Endometrium (tissue), 2 donors: ENCODE data around the gene LAPTM4A.
"Not testable (repeated sequence)": the region's sequence is repeated elsewhere in the genome, so short reads cannot be mapped to it uniquely, and the experiment has no call there.

Source experiments
- FAIRE-seq: peaks from 2 replicates; lab custom pipeline; 2012; peaks lifted over from hg19 to GRCh38; lab: Jason Lieb, UNC
- donor health status: control.
- donor health status: control.

Gene LAPTM4A

DNA sequence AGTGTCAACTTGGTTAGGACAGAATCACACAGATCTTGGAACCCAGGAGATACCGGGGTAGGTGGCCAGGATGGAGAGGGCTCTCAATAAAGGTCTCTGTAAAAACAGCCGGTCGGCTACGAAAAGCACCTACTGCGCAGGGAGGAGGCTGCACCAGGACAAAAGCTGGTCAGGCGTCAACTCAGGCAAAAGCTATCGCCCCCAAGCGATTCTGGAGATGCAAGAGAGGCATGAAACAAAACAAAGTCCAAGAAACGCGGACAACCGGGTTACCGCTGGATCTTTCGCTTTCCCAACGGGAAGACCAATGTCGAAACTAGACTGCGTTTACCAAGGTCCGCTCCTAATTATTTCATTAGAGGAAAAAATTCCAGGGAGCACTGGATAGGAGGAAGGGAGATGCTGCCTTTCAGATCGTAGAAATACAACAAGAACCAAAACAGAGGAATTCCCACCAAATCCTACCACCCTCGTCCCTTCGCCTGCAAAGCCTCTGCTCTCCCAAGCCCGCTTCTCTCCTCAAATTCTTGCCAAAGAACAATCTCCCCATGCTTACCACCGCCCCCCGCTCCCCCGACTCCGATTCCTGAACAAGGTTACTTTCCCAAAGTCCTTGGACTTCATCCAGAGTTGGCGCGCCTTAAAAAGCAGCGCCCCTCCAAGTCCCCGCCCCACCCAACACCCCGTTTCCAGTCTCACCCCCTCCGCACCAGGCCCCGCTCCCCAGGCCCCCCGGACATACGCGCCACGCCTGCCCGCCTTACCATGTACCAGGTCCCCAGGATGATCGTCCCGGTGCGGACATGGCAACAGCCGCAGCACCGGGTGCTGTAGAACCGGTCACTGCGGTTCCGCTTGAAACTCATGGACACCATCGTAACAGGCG, 539 bp downstream of the LAPTM4A start:
- FAIRE-seq, result no peak

DNA sequence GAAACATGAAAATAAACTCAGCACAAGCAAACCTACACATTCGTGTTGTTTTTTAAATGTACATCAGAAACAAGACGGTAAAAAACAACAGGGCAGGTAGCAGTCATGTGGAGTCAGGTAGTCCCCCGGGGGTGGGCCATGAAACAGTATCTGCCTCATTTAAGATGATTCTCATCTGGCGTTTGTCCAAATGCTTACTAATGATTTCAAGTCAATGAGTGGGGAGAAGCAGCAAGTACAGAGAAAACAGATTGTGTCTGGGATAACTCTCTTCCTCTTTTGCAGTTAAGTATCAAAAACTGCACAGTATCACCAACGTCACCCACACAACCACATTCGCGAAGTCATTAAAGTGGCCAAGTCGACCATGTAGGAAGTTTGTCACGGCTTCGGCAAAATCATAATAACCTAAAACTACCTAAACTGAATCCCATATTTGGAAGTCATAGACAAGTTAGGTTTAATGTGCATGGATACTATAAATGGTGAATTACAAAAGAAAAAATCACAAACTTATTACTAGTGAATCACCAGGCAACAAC, 1.3 kb downstream of the LAPTM4A start:
- no peak for FAIRE-seq

- no peak for FAIRE-seq
Measured at GRCh38 chr2:20049637-20050036, 1.8 kb downstream of the LAPTM4A start.

- no peak for FAIRE-seq
Measured at GRCh38 chr2:20048488-20049448, 2.7 kb downstream of the LAPTM4A start.

DNA sequence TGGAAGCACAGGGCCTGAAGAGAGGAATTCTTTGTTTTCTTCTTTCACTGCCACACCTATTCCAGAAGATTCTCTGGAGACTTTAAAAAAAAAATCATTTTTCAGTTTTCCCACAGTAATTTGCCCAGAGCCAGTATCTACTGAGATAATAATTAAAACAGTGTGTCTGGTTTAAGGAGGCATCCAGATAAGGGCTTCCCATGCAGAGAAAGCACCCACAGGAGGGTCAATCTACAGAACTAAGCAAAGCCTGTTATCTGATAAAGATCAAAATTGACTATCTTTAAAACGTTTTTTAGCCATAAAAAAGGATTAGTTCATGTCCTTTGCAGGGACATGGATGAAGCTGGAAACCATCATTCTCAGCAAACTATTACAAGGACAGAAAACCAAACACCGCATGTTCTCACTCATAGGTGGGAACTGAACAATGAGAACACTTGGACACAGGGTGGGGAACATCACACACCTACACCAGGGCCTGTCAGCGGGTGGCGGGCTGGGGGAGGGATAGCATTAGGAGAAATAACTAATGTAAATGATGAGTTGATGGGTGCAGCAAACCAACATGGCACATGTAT, 5.6 kb downstream of the LAPTM4A start:
- not testable (repeated sequence) for FAIRE-seq

GRCh38 chr2:20044778-20045177, 6.7 kb downstream of the LAPTM4A start:
- no peak for FAIRE-seq

GRCh38 chr2:20042531-20042930, 8.9 kb downstream of the LAPTM4A start:
- FAIRE-seq, result no peak

- no peak for FAIRE-seq
Measured at GRCh38 chr2:20040489-20041172, 10.8 kb downstream of the LAPTM4A start.

DNA sequence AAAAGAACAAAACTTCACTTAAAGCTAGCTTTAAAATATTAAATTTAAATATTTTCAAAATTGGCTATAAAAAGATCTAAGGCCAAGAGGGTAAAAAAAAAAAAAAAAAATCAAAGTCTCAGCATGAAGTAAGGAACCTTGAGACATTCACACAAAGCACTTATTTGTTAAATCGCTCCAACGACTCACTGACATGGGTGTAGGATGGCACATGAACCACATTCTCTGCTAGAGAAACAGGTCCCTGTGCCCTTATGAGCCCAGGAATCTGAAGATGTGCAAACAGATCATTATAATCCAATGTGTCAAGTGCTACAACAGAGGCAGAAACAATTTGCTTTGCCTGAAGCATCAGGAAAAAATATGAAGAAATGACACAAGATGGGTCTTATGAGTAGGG, 13.8 kb downstream of the LAPTM4A start:
- no peak for FAIRE-seq

DNA sequence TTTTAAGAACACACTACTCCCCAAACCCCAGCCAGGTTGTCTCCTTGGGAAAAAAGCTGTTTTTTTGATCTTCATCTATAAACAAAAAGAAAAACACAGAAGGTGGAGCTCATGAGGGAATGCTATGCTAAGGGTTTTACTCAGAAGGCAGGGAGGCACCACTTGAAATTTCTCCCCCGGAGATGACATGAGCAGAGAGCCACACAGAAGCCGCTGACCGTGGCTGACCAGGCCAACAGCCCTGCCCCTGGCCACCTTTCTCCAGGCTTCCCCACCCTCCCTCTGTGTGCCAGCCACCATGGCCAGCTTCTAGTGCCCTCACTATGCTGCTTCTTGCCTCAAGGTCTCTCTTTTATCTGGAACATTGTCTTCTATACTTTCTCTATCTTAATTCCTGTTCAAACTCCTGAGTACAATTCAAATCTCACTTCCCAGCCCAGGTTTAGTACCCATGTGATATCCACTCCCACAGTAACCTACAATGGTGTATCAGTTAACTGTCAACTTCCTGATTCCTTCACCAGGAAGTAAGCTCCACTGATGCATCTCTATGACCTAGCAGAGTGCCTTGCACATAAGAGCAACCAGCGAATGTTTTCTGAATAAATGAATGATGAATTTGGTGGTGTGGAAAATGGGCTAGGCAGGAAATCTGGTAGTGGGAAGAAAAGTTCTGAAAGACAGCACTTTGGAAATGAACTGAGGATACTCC, 15.3 kb downstream of the LAPTM4A start:
- no peak for FAIRE-seq

GRCh38 chr2:20034821-20035220, 16.6 kb downstream of the LAPTM4A start:
- FAIRE-seq, result no peak

GRCh38 chr2:20034218-20034617, 17.2 kb downstream of the LAPTM4A start:
- FAIRE-seq, result no peak

GRCh38 chr2:20033322-20033721, 18.1 kb downstream of the LAPTM4A start:
- no peak for FAIRE-seq

GRCh38 chr2:20030224-20030623, 21.2 kb downstream of the LAPTM4A start:
- no peak for FAIRE-seq

- no peak for FAIRE-seq
Measured at GRCh38 chr2:20027705-20028434, 23.6 kb downstream of the LAPTM4A start.

DNA sequence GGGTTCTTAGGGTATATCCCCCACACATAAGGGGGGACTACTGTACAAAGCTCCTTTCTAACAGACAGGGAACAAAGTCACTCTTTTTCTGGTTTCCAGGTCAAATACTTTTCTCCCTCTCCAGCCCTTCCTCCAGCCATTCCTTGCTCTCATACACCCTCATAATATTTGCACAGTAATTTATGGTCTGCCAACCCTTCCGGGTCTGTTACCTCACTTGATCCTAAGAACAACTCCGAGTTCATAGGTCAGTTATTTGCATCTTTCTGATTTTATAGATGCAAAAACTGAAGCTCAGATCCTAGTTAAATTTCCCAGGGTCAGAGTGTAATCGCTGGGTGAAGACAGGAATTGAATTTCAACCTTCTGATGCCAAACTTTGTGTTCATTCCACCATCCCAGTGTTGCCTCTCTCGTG, 24.2 kb downstream of the LAPTM4A start:
- no peak for FAIRE-seq

DNA sequence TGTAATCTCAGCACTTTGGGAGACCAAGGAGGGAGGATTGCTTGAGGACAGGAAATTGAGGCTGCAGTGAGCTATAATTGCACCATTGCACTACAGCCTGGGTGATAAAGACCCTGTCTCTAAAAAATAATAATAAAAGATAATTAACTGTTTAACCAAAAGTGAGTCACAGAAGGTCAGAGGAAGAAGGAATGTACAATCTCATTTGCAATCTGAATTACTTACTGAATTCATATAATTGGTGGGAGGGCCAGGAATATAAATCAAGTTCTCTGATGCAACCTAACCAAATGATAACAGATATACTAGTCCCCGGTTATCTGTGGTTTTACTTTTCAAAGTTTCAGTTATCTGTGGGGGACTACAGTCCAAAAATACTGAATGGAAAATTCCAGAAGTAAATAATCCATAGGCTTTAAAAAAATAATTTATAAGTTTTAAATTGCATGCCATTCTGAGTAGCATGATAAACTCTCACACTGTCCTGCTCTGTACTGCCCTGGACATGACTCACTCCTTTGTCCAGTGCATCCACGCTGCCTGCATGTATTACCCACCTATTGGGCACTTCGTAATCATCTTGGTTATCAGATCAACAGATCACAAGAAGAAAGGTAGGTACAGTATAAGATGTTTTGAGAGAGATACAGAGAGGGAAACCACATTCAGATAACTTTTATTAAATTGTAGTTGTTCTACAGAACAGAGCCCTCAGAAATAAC, 26.2 kb downstream of the LAPTM4A start:
- no peak for FAIRE-seq

- FAIRE-seq, result no peak
Measured at GRCh38 chr2:20023688-20024087, 27.7 kb downstream of the LAPTM4A start.

DNA sequence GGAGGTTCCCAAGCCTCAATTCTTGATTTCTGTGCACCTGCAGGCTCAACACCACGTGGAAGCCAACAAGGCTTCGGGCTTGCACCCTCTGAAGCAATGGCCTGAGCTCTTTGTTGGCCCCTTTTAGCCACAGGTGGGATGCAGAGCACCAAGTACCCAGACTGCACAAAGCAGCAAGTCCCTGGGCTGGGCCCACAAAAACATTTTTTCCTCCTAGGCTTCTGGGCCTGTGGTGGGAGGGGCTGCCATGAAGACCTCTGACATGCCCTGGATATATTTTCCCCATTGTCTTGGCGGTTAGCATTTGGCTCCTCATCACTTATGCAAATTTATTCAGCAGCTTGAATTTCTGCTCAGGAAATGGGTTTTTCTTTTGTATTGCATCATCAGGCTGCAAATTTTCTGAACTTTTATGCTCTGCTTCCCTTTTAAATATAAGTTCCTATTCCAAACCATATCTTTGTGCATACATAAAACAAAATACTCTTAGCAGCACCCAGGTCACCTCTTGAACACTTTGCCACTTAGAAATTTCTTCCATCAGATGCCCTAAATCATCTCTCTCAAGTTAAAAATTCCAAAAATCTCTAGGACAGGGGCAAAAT, 29.9 kb downstream of the LAPTM4A start:
- no peak for FAIRE-seq
